ENCODE results near the gene IGFN1. TPM values are rescaled to one million over a fixed set of nuclear protein-coding genes. Genes with fewer than 3 reads are reported as not detected.

The IGFN1 gene
- total RNA-seq, 4 donors from 2014 or later: 0.14 TPM; not detected in 3

GRCh38 chr1:201241736-201242135, 51.1 kb downstream of the IGFN1 start:
- DNase-seq: no peak
- WGBS, 2 donors (ENCODE audit: low coverage in 1 of 2): 87 to 91% methylated on average over 2 of the region's 2 CpGs
- Histone ChIP-seq H3K4me3 (no peak overlapping the region), H3K9me3 (no peaks in the 10 kb centered on the region), H3K4me1 (no peaks in the 10 kb centered on the region), H3K27me3 (peaks cover 37% of the 10 kb centered on the region), H3K36me3 (no peaks in the 10 kb centered on the region), H3K27ac (no peak overlapping the region)
- intact Hi-C loops (cut with DNase I; ENCODE audit: low total_unique reads): no loop called here
- TF ChIP-seq POLR2A (IDR thresholded peaks at IDR 0.05): no peak
- TF ChIP-seq POLR2AphosphoS5 (IDR thresholded peaks at IDR 0.05): no peak
- TF ChIP-seq CTCF (IDR thresholded peaks at IDR 0.05): no peak
- TF ChIP-seq EP300 (IDR thresholded peaks at IDR 0.05; ENCODE audit: low read depth): no peak
- in situ Hi-C loops (cut with MboI; ENCODE audit: low pct_ligation_motif_present in 1 of 4, low pct_unique_long_range_greater_than_20kb in 1 of 4, low sequenced_read_pairs in 3 of 4): no loop called here

GRCh38 chr1:201245082-201245481, 54.5 kb downstream of the IGFN1 start:
- WGBS, 2 donors (ENCODE audit: low coverage in 1 of 2): 19% methylated on average over 1 of the region's 1 CpG; no CpG with 5 or more reads in 1 of the 2 donors
- Histone ChIP-seq H3K36me3 (no peaks in the 10 kb centered on the region), H3K4me3 (no peak overlapping the region), H3K9me3 (no peaks in the 10 kb centered on the region), H3K27me3 (peaks cover 37% of the 10 kb centered on the region), H3K27ac (no peak overlapping the region), H3K4me1 (no peaks in the 10 kb centered on the region)
- DNase-seq: no peak
- in situ Hi-C loops (cut with MboI; ENCODE audit: low pct_ligation_motif_present in 1 of 4, low pct_unique_long_range_greater_than_20kb in 1 of 4, low sequenced_read_pairs in 3 of 4) (no loop called here), intact Hi-C loops (cut with DNase I; ENCODE audit: low total_unique reads) (no loop called here)
- TF ChIP-seq CTCF (IDR thresholded peaks at IDR 0.05): no peak
- TF ChIP-seq POLR2AphosphoS5 (IDR thresholded peaks at IDR 0.05): no peak
- no peak for TF ChIP-seq POLR2A (IDR thresholded peaks at IDR 0.05)
- no peak for TF ChIP-seq EP300 (IDR thresholded peaks at IDR 0.05; ENCODE audit: low read depth)

- TF ChIP-seq POLR2AphosphoS5 (IDR thresholded peaks at IDR 0.05) (no peak), EP300 (IDR thresholded peaks at IDR 0.05; ENCODE audit: low read depth) (no peak), CTCF (IDR thresholded peaks at IDR 0.05) (no peak), POLR2A (IDR thresholded peaks at IDR 0.05) (no peak)
- no peak overlapping the region for H3K27ac ChIP-seq
- H3K27me3 ChIP-seq: peaks cover 7% of the 10 kb centered on the region
- no peak for DNase-seq
- no peak overlapping the region for H3K4me3 ChIP-seq
- in situ Hi-C loops (cut with MboI; ENCODE audit: low pct_ligation_motif_present in 1 of 4, low pct_unique_long_range_greater_than_20kb in 1 of 4, low sequenced_read_pairs in 3 of 4): no loop called here
- no peaks in the 10 kb centered on the region for H3K4me1 ChIP-seq
- no peaks in the 10 kb centered on the region for H3K36me3 ChIP-seq
- H3K9me3 ChIP-seq: no peaks in the 10 kb centered on the region
- WGBS, 2 donors (ENCODE audit: low coverage in 1 of 2): 73 to 90% methylated on average over 2 to 14 of the region's 14 CpGs
- intact Hi-C loops (cut with DNase I; ENCODE audit: low total_unique reads): no loop called here
Observed at GRCh38 chr1:201248721-201249559, 58.3 kb downstream of the IGFN1 start.

- in situ Hi-C loops (cut with MboI; ENCODE audit: low pct_ligation_motif_present in 1 of 4, low pct_unique_long_range_greater_than_20kb in 1 of 4, low sequenced_read_pairs in 3 of 4): loop anchor here in 2 of 4 donors (25.0 kb wide), 1 partner anchor 112 kb away; no protein-coding TSS in a partner anchor
- TF ChIP-seq POLR2AphosphoS5 (IDR thresholded peaks at IDR 0.05) (no peak), EP300 (IDR thresholded peaks at IDR 0.05; ENCODE audit: low read depth) (no peak), POLR2A (IDR thresholded peaks at IDR 0.05) (no peak), CTCF (IDR thresholded peaks at IDR 0.05) (no peak)
- WGBS, 2 donors (ENCODE audit: low coverage in 1 of 2): 80% methylated on average over 10 of the region's 10 CpGs; no CpG with 5 or more reads in 1 of the 2 donors
Observed at GRCh38 chr1:201250326-201251011, 59.8 kb downstream of the IGFN1 start.

More at GRCh38 chr1:201250326-201251011, 59.8 kb downstream of the IGFN1 start:
- Histone ChIP-seq H3K4me1 (no peaks in the 10 kb centered on the region), H3K27me3 (peaks cover 4% of the 10 kb centered on the region), H3K27ac (no peak overlapping the region), H3K4me3 (no peak overlapping the region), H3K36me3 (no peaks in the 10 kb centered on the region), H3K9me3 (no peaks in the 10 kb centered on the region)
- DNase-seq: no peak
- intact Hi-C loops (cut with DNase I; ENCODE audit: low total_unique reads): loop anchor here (5.0 kb wide), 2 partner anchors 112 to 157 kb away; no protein-coding TSS in a partner anchor

Data from transverse colon (tissue), 4 donors.